ENCODE measurements around the gene ABL1.
"Not testable (repeated sequence)": the region's sequence is repeated elsewhere in the genome, so short reads cannot be mapped to it uniquely, and the experiment has no call there.

Gene ABL1

DNA sequence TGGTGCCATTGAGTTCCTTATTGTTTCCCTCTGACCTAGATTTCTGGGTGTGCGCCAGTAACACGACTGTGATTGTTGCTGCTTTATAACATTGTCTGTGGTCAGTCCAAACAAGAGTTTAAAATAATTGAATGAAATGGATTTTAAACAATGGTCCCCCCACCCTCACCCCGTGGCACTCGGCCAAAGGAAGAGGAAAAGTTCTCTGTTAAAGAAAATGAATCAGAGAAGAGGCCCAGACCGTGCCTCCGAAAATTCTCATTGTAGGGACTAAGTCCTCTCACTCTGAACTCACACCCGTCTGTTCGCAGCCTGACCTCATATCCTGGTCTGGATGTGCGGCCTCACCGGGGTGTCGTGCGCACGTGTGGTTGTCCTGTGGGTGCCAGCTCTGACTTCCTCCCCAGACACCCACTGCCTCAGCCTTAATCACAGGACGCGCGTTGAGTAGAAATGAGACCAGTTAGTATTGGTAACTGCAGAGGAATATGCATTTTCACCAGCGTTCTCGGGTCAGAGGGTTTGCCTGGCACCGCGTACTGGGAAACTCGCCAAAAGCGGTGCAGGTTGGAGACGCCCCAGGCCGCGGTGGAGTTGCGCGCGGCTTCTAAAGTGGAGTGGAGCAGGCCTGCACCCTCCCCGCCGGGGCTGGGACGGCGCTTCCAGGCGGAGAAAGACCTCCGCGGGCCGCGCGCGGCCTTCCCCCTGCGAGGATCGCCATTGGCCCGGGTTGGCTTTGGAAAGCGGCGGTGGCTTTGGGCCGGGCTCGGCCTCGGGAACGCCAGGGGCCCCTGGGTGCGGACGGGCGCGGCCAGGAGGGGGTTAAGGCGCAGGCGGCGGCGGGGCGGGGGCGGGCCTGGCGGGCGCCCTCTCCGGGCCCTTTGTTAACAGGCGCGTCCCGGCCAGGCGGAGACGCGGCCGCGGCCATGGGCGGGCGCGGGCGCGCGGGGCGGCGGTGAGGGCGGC lies at the start of gene ABL1:
ABL1 (plus strand) TSS at position 884 of the 966 bp plus-strand sequence. CDS start 193 bp downstream, outside the sequence.
- Histone ChIP-seq H3K27me3 (ENCODE audit: control insufficient read depth, insufficient read depth, low read length) (no peaks in the 10 kb centered on the region), H3K4me3 (ENCODE audit: low read length) (peak within 1 kb of the TSS; percentile 86), H3K27ac (ENCODE audit: low read length) (peak within 1 kb of the TSS; percentile 29), H3K9me3 (ENCODE audit: control insufficient read depth, low read depth, low read length) (no peaks in the 10 kb centered on the region), H3K36me3 (ENCODE audit: control insufficient read depth, low read depth, low read length) (no peaks in the 10 kb centered on the region), H3K4me1 (ENCODE audit: control insufficient read depth, low read depth, low read length) (peaks cover 28% of the 10 kb centered on the region), H3K9ac (ENCODE audit: low read length) (peak within 1 kb of the TSS; percentile 89)

DNA sequence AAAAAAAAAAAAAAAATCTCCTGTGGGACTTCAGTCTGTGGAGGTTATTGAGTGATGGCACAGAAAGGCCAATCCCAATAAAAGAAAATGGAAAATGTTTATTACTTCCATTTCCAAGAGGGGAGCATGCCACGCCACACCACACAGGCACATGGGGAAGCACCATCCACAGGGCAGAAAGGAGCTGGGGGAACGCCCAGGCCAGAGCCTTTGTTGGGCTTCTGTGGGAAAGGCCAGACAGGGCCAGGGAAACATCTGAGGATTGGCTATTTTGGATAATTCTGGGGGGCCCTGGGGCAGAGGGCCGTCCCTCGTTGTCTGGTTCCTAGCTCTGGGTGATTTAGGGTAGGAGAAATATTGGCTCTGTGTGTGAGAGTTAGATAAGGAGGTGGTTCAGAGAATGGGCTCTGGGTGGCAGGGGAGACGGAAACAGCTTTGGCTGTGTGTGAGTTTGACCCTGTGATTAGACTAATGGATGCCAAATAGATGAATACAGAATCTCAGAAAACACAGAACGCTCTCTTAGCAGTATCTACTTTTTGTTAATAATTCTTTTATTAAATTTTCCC lies 49.0 kb upstream of the ABL1 start:
- Histone ChIP-seq H3K27me3 (ENCODE audit: control insufficient read depth, insufficient read depth, low read length) (no peaks in the 10 kb centered on the region), H3K4me1 (ENCODE audit: control insufficient read depth, low read depth, low read length) (peaks cover 6% of the 10 kb centered on the region), H3K9me3 (ENCODE audit: control insufficient read depth, low read depth, low read length) (no peaks in the 10 kb centered on the region), H3K9ac (ENCODE audit: low read length) (no peak overlapping the region), H3K27ac (ENCODE audit: low read length) (no peak overlapping the region), H3K36me3 (ENCODE audit: control insufficient read depth, low read depth, low read length) (no peaks in the 10 kb centered on the region), H3K4me3 (ENCODE audit: low read length) (no peak overlapping the region)

DNA sequence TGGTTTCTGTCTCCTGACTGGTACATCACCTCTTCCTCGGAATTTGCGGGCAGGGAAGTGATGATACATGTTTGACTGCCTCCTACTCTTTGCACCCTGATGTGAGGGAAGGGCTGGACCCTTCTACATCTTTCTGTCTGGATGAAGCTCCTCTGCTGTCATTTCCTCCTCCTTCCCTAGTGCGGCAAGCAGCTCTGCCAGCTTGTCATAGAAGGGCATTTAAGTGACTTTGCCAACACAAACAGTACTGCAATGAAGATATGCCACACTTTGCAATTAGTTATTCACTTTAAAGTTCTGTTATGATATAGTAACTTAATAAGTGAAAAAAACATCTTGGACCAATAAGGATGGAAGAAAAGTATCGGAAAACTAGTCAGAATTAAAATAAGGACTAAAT lies 48.5 kb upstream of the ABL1 start:
- H3K4me3 ChIP-seq (ENCODE audit: low read length): no peak overlapping the region

GRCh38 chr9:130789747-130790672 lies 45.0 kb upstream of the ABL1 start:
- Histone ChIP-seq H3K4me3 (ENCODE audit: low read length) (no peak overlapping the region), H3K9ac (ENCODE audit: low read length) (no peak overlapping the region), H3K9me3 (ENCODE audit: control insufficient read depth, low read depth, low read length) (no peaks in the 10 kb centered on the region), H3K27me3 (ENCODE audit: control insufficient read depth, insufficient read depth, low read length) (no peaks in the 10 kb centered on the region), H3K36me3 (ENCODE audit: control insufficient read depth, low read depth, low read length) (no peaks in the 10 kb centered on the region), H3K27ac (ENCODE audit: low read length) (no peak overlapping the region), H3K4me1 (ENCODE audit: control insufficient read depth, low read depth, low read length) (peaks cover 6% of the 10 kb centered on the region)

More for the DNA sequence above, 48.5 kb upstream of the ABL1 start:
- Histone ChIP-seq H3K9ac (ENCODE audit: low read length) (no peak overlapping the region), H3K27ac (ENCODE audit: low read length) (no peak overlapping the region), H3K4me1 (ENCODE audit: control insufficient read depth, low read depth, low read length) (peaks cover 6% of the 10 kb centered on the region), H3K27me3 (ENCODE audit: control insufficient read depth, insufficient read depth, low read length) (no peaks in the 10 kb centered on the region), H3K36me3 (ENCODE audit: control insufficient read depth, low read depth, low read length) (no peaks in the 10 kb centered on the region), H3K9me3 (ENCODE audit: control insufficient read depth, low read depth, low read length) (no peaks in the 10 kb centered on the region)

DNA sequence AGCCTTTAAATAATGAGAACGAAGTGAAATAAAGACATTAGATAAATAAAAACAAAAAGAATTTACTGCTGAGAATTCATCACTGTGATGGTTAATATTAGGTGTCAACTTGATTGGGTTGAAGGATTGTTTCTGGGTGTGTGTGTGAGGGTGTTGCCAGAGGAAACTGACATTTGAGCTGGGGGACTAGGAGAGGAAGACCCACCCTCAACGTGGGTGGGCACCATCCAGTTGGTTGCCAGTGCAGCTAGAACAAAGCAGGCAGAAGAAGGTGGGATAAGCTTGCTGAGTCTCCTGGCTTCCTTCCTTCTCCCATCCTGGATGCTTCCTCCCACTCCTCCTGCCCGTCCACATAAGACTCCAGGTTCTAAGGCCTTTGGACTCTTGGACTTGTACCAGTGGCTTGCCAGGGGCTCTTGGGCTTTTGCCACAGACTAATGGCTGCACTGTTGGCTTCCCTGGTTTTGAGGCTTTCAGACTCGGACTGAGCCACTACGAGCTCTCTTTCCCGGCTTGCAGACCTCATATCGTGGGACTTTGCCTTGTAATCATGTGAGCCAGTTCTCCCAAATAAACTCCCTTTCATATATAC lies 43.7 kb upstream of the ABL1 start:
- Histone ChIP-seq H3K27me3 (ENCODE audit: control insufficient read depth, insufficient read depth, low read length) (no peaks in the 10 kb centered on the region), H3K36me3 (ENCODE audit: control insufficient read depth, low read depth, low read length) (no peaks in the 10 kb centered on the region), H3K4me3 (ENCODE audit: low read length) (no peak overlapping the region), H3K9ac (ENCODE audit: low read length) (no peak overlapping the region), H3K27ac (ENCODE audit: low read length) (no peak overlapping the region), H3K4me1 (ENCODE audit: control insufficient read depth, low read depth, low read length) (peaks cover 6% of the 10 kb centered on the region), H3K9me3 (ENCODE audit: control insufficient read depth, low read depth, low read length) (no peaks in the 10 kb centered on the region)

DNA sequence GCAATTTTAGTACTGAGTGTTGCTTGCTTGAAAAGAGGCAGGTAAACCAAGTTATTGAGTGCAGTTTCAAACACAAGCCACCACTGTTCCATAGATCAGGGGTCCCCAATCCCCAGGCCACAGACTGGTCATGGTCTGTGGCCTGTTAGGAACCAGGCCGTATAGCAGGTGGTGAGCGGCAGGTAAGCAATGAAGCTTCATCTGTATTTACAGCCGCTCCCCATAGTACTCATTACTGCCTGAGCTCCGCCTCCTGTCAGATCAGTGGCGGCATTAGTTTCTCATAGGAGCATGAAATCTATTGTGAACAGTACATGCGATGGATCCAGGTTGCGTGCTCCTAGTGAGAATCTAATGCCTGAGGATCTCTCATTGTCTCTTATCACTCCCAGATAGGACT lies 41.5 kb upstream of the ABL1 start:
- no peaks in the 10 kb centered on the region for H3K27me3 ChIP-seq (ENCODE audit: control insufficient read depth, insufficient read depth, low read length)
- no peaks in the 10 kb centered on the region for H3K9me3 ChIP-seq (ENCODE audit: control insufficient read depth, low read depth, low read length)
- H3K4me1 ChIP-seq (ENCODE audit: control insufficient read depth, low read depth, low read length): no peaks in the 10 kb centered on the region
- H3K36me3 ChIP-seq (ENCODE audit: control insufficient read depth, low read depth, low read length): no peaks in the 10 kb centered on the region
- no peak overlapping the region for H3K27ac ChIP-seq (ENCODE audit: low read length)
- H3K4me3 ChIP-seq (ENCODE audit: low read length): no peak overlapping the region
- no peak overlapping the region for H3K9ac ChIP-seq (ENCODE audit: low read length)

GRCh38 chr9:130794021-130794420 lies 41.0 kb upstream of the ABL1 start:
- H3K27ac ChIP-seq (ENCODE audit: low read length); H3K9ac ChIP-seq (ENCODE audit: low read length); H3K27me3 ChIP-seq (ENCODE audit: control insufficient read depth, insufficient read depth, low read length); H3K4me3 ChIP-seq (ENCODE audit: low read length); H3K4me1 ChIP-seq (ENCODE audit: control insufficient read depth, low read depth, low read length); H3K36me3 ChIP-seq (ENCODE audit: control insufficient read depth, low read depth, low read length); H3K9me3 ChIP-seq (ENCODE audit: control insufficient read depth, low read depth, low read length): not testable (repeated sequence)

DNA sequence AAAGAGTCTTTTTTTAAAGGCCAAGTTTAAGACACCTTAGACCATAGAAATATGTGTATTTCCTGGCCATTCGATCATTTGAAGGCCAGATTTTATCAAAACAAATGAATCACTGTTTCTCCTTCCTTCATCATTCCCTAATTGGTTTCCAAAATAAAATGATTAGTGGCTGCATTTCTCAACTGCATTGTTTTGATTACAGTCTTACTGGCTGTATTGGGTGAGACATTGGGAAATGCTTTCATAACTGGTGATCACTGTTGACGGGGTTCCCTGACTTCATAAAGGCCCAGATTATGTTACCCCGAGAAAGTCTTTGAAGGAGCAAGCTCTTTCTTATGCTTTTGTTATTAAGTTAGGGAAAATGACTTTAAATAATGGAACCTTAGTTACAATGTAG lies 40.6 kb upstream of the ABL1 start:
- H3K4me3 ChIP-seq (ENCODE audit: low read length); H3K36me3 ChIP-seq (ENCODE audit: control insufficient read depth, low read depth, low read length); H3K4me1 ChIP-seq (ENCODE audit: control insufficient read depth, low read depth, low read length); H3K27me3 ChIP-seq (ENCODE audit: control insufficient read depth, insufficient read depth, low read length); H3K27ac ChIP-seq (ENCODE audit: low read length); H3K9ac ChIP-seq (ENCODE audit: low read length); H3K9me3 ChIP-seq (ENCODE audit: control insufficient read depth, low read depth, low read length): not testable (repeated sequence)

- H3K27ac ChIP-seq (ENCODE audit: low read length): no peak overlapping the region
Measured at GRCh38 chr9:130794923-130795495, 40.0 kb upstream of the ABL1 start.

GRCh38 chr9:130803116-130803515 lies 31.9 kb upstream of the ABL1 start:
- H3K27ac ChIP-seq (ENCODE audit: low read length); H3K4me1 ChIP-seq (ENCODE audit: control insufficient read depth, low read depth, low read length); H3K9me3 ChIP-seq (ENCODE audit: control insufficient read depth, low read depth, low read length); H3K36me3 ChIP-seq (ENCODE audit: control insufficient read depth, low read depth, low read length); H3K4me3 ChIP-seq (ENCODE audit: low read length); H3K27me3 ChIP-seq (ENCODE audit: control insufficient read depth, insufficient read depth, low read length); H3K9ac ChIP-seq (ENCODE audit: low read length): not testable (repeated sequence)

More at GRCh38 chr9:130794923-130795495, 40.0 kb upstream of the ABL1 start:
- Histone ChIP-seq H3K27me3 (ENCODE audit: control insufficient read depth, insufficient read depth, low read length) (no peaks in the 10 kb centered on the region), H3K36me3 (ENCODE audit: control insufficient read depth, low read depth, low read length) (no peaks in the 10 kb centered on the region), H3K9ac (ENCODE audit: low read length) (no peak overlapping the region), H3K9me3 (ENCODE audit: control insufficient read depth, low read depth, low read length) (no peaks in the 10 kb centered on the region), H3K4me3 (ENCODE audit: low read length) (no peak overlapping the region), H3K4me1 (ENCODE audit: control insufficient read depth, low read depth, low read length) (no peaks in the 10 kb centered on the region)

Data from iPS-18a (cell line).